DMS79 (cell line): ENCODE data around the gene AKNA.

ENCODE experiments used
- DNase-seq: peaks from one replicate; lab custom pipeline; 2025; lab: John Stamatoyannopoulos, UW

Gene AKNA

GRCh38 chr9:114287001-114287762 lies 100.6 kb downstream of the AKNA start:
- DNase-seq, result no peak

- no peak for DNase-seq
Observed at GRCh38 chr9:114286146-114286679, 101.6 kb downstream of the AKNA start.

GRCh38 chr9:114285166-114285867 lies 102.5 kb downstream of the AKNA start:
- no peak for DNase-seq

GRCh38 chr9:114284316-114285060 lies 103.3 kb downstream of the AKNA start:
- no peak for DNase-seq
